ENCODE measurements around the gene CDC42BPA.

- TF ChIP-seq CTCF (IDR thresholded peaks at IDR 0.05) (no peak), SP1 (CRISPR knock-in tag; conservative IDR thresholded peaks at IDR 0.05) (no peak), JUN (CRISPR knock-in tag; IDR thresholded peaks at IDR 0.05) (no peak)
These were observed 723 bp downstream of the CDC42BPA start for GRCh38 chr1:227317523-227318015.
